Measurements from ENCODE around the gene CD247. TPM values are rescaled to one million over a fixed set of nuclear protein-coding genes. Genes with fewer than 3 reads are reported as not detected.

CD247 gene
- polyA plus RNA-seq, 1 of the 3 experiments (the other 2 are of a cell fraction), result 0.08 TPM

DNA sequence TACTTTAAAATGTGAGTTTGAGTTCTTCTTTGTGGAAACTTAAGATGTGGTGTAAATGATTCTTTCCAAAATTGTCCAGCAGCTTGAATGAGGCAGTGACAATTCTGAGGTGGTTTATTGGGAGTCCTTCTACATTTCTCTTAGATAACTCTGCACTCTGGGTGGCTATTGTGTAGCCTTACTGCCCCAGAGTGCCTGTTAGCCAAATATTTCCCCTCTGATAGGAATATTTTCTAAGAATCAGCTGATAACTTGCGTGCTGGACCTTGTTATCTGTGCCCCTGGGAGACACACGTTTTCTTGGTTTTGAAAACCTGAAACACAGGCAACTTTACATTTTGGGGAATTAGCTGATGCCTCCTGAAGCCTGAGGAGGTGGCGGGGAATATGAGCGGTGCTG lies 91.6 kb downstream of the CD247 start:
- H3K36me3 ChIP-seq (replicated peaks in 1 of 2; ENCODE audit: control insufficient read depth in 1 of 2, insufficient read depth in 2 of 2, low read length in 1 of 2), result peaks cover 0 to 13% of the 10 kb centered on the region in 2 experiments
- CTCF ChIA-PET, result interaction anchor here (1.1 to 2.2 kb wide), 6 partner anchors 10 to 360 kb away, joined by 3 to 7 read pairs (median 4); no protein-coding TSS in a partner anchor
- H3F3A ChIP-seq (replicated peaks; ENCODE audit: insufficient read depth), result no peaks in the 10 kb centered on the region
- 91% methylated on average over 4 of the region's 4 CpGs for WGBS (ENCODE audit: low lambda C conversion rate)
- no peaks in the 10 kb centered on the region for H3K79me2 ChIP-seq (ENCODE audit: insufficient read depth)
- no peaks in the 10 kb centered on the region; a peak in 1 of 4 replicates for H3K4me1 ChIP-seq (ENCODE audit: control insufficient read depth in 1 of 2, insufficient read depth in 2 of 2, low read depth in 1 of 2, low read length in 1 of 2)
- no peaks in the 10 kb centered on the region for H3K9me3 ChIP-seq
- no peaks in the 10 kb centered on the region for H4K20me1 ChIP-seq (ENCODE audit: insufficient read depth)
- no peak overlapping the region for H3K27ac ChIP-seq (ENCODE audit: low read depth in 2 of 2, low read length in 1 of 2)
- POLR2A ChIA-PET, result no interaction called here
- H2AFZ ChIP-seq (ENCODE audit: low read depth), result no peak overlapping the region
- H3K4me2 ChIP-seq, result no peak overlapping the region
- H3K27me3 ChIP-seq (ENCODE audit: insufficient read depth), result no peaks in the 10 kb centered on the region
- no peak overlapping the region for H3K4me3 ChIP-seq (ENCODE audit: low read depth in 2 of 2, low read length in 1 of 2)
- no peak for DNase-seq
- TF ChIP-seq ELF1 (IDR thresholded peaks at IDR 0.05), result no peak
- no peak for TF ChIP-seq CHD2 (IDR thresholded peaks at IDR 0.05; ENCODE audit: low read length, partially characterized antibody)
- no peak for TF ChIP-seq MXI1 (IDR thresholded peaks at IDR 0.05; ENCODE audit: low read depth, low read length)
- TF ChIP-seq SIN3A (IDR thresholded peaks at IDR 0.05; ENCODE audit: borderline replicate concordance, low read depth, low read length), result no peak
- TF ChIP-seq MEF2A (IDR thresholded peaks at IDR 0.05; ENCODE audit: borderline replicate concordance, low read depth), result no peak
- no peak for TF ChIP-seq JUND (IDR thresholded peaks at IDR 0.05)
- TF ChIP-seq, protein P1, sequence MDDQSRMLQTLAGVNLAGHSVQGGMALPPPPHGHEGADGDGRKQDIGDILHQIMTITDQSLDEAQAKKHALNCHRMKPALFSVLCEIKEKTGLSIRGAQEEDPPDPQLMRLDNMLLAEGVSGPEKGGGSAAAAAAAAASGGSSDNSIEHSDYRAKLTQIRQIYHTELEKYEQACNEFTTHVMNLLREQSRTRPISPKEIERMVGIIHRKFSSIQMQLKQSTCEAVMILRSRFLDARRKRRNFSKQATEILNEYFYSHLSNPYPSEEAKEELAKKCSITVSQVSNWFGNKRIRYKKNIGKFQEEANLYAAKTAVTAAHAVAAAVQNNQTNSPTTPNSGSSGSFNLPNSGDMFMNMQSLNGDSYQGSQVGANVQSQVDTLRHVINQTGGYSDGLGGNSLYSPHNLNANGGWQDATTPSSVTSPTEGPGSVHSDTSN (IDR thresholded peaks at IDR 0.05), result no peak
- TF ChIP-seq TCF12 (IDR thresholded peaks at IDR 0.05), result no peak
- no peak for TF ChIP-seq EZH2phosphoT487 (IDR thresholded peaks at IDR 0.05; ENCODE audit: borderline replicate concordance, low read depth)
- no peak for TF ChIP-seq NFIC (IDR thresholded peaks at IDR 0.05; ENCODE audit: borderline replicate concordance)
- TF ChIP-seq RXRA (IDR thresholded peaks at IDR 0.05; ENCODE audit: borderline replicate concordance, low read depth), result no peak
- TF ChIP-seq, protein P2, sequence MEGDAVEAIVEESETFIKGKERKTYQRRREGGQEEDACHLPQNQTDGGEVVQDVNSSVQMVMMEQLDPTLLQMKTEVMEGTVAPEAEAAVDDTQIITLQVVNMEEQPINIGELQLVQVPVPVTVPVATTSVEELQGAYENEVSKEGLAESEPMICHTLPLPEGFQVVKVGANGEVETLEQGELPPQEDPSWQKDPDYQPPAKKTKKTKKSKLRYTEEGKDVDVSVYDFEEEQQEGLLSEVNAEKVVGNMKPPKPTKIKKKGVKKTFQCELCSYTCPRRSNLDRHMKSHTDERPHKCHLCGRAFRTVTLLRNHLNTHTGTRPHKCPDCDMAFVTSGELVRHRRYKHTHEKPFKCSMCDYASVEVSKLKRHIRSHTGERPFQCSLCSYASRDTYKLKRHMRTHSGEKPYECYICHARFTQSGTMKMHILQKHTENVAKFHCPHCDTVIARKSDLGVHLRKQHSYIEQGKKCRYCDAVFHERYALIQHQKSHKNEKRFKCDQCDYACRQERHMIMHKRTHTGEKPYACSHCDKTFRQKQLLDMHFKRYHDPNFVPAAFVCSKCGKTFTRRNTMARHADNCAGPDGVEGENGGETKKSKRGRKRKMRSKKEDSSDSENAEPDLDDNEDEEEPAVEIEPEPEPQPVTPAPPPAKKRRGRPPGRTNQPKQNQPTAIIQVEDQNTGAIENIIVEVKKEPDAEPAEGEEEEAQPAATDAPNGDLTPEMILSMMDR (IDR thresholded peaks at IDR 0.05), result no peak
- no peak for TF ChIP-seq TAF1 (IDR thresholded peaks at IDR 0.05; ENCODE audit: borderline replicate concordance, low read depth, low read length)
- TF ChIP-seq SMC3 (IDR thresholded peaks at IDR 0.05; ENCODE audit: low read depth, low read length), result no peak
- no peak for TF ChIP-seq NRF1 (IDR thresholded peaks at IDR 0.05; ENCODE audit: low read depth, low read length)
- no peak for TF ChIP-seq FOSL2 (IDR thresholded peaks at IDR 0.05; ENCODE audit: borderline replicate concordance, low read depth)
- TF ChIP-seq EP300 (IDR thresholded peaks at IDR 0.05; ENCODE audit: borderline replicate concordance in 1 of 2, low read depth in 1 of 2, low read length in 1 of 2), result no peak
- no peak for TF ChIP-seq TEAD4 (IDR thresholded peaks at IDR 0.05; ENCODE audit: borderline replicate concordance, insufficient read depth)
- no peak for TF ChIP-seq GABPA (IDR thresholded peaks at IDR 0.05; ENCODE audit: low read depth)
- H3K9me2 ChIP-seq, result no peaks in the 10 kb centered on the region
- H3K9ac ChIP-seq, result no peak overlapping the region

Measured in SK-N-SH (cell line).